Measurements from ENCODE around the gene PTPRG. TPM values are rescaled to one million over a fixed set of nuclear protein-coding genes. Genes with fewer than 3 reads are reported as not detected.

Gene PTPRG
- total RNA-seq, 1 experiment from 2014 or later, result 69.3 TPM

DNA sequence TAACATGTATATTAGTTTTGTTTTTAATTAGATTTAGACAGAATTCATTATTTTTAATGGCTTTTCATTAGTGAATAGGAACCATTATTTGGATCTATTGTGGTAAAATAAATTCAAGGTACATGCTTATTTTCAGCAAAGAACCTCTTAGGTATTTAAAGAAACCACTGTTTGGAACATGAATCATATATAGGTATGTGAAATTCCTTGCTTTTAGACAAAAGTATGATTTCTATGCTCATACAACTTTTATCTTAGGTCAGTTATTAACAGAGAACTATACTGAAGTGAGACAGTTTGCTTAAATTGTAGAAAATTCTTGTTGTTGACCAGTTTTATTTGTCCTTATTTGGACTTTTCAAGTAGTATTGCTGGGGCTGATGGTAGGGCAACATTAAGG, 422.1 kb downstream of the PTPRG start:
- no peaks in the 10 kb centered on the region for H4K20me1 ChIP-seq (ENCODE audit: control insufficient read depth, insufficient read depth, insufficient read length)
- H3K56ac ChIP-seq (ENCODE audit: insufficient read length, low read depth, low read length), result no peak overlapping the region
- peaks cover 7% of the 10 kb centered on the region for H3K79me1 ChIP-seq (ENCODE audit: insufficient read depth, low read depth, low read length, poor library complexity, severe bottlenecking)
- H4K5ac ChIP-seq (ENCODE audit: insufficient read length, low read depth, low read length), result no peak overlapping the region
- H3K4ac ChIP-seq (ENCODE audit: low read depth, low read length), result no peak overlapping the region
- Mint-ChIP-seq H3K9me3 (no peaks in the 10 kb centered on the region), H3K36me3 (ENCODE audit: insufficient read depth in 1 of 3, low read depth in 3 of 3) (no peaks in the 10 kb centered on the region), H3K4me1 (peaks cover 21% of the 10 kb centered on the region in 2 experiments), H3K4me3 (no peak overlapping the region), H3K27ac (no peak overlapping the region), H3K27me3 (ENCODE audit: low read depth) (no peaks in the 10 kb centered on the region)
- no peak overlapping the region for H3K27ac ChIP-seq (ENCODE audit: insufficient read length, low read depth, low read length)
- H3K79me2 ChIP-seq (ENCODE audit: insufficient read depth, low read length), result peaks cover 2% of the 10 kb centered on the region; the same call in 1 of the 2 replicates
- H2BK120ac ChIP-seq (ENCODE audit: low read depth, low read length, poor library complexity, severe bottlenecking), result no peak overlapping the region
- H3K9me3 ChIP-seq (ENCODE audit: control insufficient read depth, low read depth, low read length), result no peaks in the 10 kb centered on the region
- no peak overlapping the region for H3K18ac ChIP-seq (ENCODE audit: insufficient read length, low read depth, low read length)
- no peak overlapping the region for H2BK20ac ChIP-seq (ENCODE audit: low read depth, low read length, poor library complexity, severe bottlenecking)
- H3K14ac ChIP-seq (ENCODE audit: insufficient read depth, low read length), result no peak overlapping the region
- H3K9ac ChIP-seq (ENCODE audit: extremely low read depth, insufficient read length, low read length), result no peak overlapping the region
- H2BK15ac ChIP-seq (ENCODE audit: low read depth, low read length), result no peak overlapping the region
- H2AFZ ChIP-seq (ENCODE audit: low read length), result no peak overlapping the region
- DNase-seq, result no peak
- no peak overlapping the region for H3K4me2 ChIP-seq (ENCODE audit: insufficient read depth, insufficient read length, low read length)
- no peak overlapping the region for H3K23ac ChIP-seq (ENCODE audit: insufficient read length, low read depth, low read length)
- no peaks in the 10 kb centered on the region for H3K23me2 ChIP-seq (ENCODE audit: insufficient read length, low read depth, low read length, poor library complexity, severe bottlenecking)
- H2AK5ac ChIP-seq (ENCODE audit: insufficient read length, low read length), result no peak overlapping the region
- H3K27me3 ChIP-seq (ENCODE audit: insufficient read depth, low read length), result no peaks in the 10 kb centered on the region
- no peak overlapping the region for H4K91ac ChIP-seq (ENCODE audit: insufficient read length, low read depth, low read length)
- no peak overlapping the region for H4K8ac ChIP-seq (replicated peaks; ENCODE audit: insufficient read length, low read depth, low read length)
- H3T11ph ChIP-seq (ENCODE audit: low read length), result no peak overlapping the region
- TF ChIP-seq, protein P1, sequence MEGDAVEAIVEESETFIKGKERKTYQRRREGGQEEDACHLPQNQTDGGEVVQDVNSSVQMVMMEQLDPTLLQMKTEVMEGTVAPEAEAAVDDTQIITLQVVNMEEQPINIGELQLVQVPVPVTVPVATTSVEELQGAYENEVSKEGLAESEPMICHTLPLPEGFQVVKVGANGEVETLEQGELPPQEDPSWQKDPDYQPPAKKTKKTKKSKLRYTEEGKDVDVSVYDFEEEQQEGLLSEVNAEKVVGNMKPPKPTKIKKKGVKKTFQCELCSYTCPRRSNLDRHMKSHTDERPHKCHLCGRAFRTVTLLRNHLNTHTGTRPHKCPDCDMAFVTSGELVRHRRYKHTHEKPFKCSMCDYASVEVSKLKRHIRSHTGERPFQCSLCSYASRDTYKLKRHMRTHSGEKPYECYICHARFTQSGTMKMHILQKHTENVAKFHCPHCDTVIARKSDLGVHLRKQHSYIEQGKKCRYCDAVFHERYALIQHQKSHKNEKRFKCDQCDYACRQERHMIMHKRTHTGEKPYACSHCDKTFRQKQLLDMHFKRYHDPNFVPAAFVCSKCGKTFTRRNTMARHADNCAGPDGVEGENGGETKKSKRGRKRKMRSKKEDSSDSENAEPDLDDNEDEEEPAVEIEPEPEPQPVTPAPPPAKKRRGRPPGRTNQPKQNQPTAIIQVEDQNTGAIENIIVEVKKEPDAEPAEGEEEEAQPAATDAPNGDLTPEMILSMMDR (conservative IDR thresholded peaks at IDR 0.05), result no peak
- H3K4me1 ChIP-seq (ENCODE audit: insufficient read depth, low read length), result peaks cover 3% of the 10 kb centered on the region; the same call in 1 of the 2 replicates
- no peak overlapping the region for H2BK5ac ChIP-seq (ENCODE audit: insufficient read length, low read length)
- no peak overlapping the region for H2BK12ac ChIP-seq (ENCODE audit: insufficient read length, low read depth, low read length)
